AG10803 (cell line): ENCODE measurements around the gene GRM6.

Experiments used
- DNase-seq: peaks from one replicate; pipeline ENCODE4 v3.0.0; 2010; ENCODE audit warnings: low read depth
- H3K4me3 ChIP-seq: 2 replicates; pipeline ENCODE4 v1.5.1; 2011; ENCODE audit warnings: mild to moderate bottlenecking, low read length, control low read depth
- TF ChIP-seq, protein P1 (sequence below): conservative IDR thresholded peaks from 2 replicates; pipeline ENCODE4 v1.5.1; 2011; ENCODE audit warnings: mild to moderate bottlenecking, low read length, control low read depth, inconsistent platforms

GRM6 gene

DNA sequence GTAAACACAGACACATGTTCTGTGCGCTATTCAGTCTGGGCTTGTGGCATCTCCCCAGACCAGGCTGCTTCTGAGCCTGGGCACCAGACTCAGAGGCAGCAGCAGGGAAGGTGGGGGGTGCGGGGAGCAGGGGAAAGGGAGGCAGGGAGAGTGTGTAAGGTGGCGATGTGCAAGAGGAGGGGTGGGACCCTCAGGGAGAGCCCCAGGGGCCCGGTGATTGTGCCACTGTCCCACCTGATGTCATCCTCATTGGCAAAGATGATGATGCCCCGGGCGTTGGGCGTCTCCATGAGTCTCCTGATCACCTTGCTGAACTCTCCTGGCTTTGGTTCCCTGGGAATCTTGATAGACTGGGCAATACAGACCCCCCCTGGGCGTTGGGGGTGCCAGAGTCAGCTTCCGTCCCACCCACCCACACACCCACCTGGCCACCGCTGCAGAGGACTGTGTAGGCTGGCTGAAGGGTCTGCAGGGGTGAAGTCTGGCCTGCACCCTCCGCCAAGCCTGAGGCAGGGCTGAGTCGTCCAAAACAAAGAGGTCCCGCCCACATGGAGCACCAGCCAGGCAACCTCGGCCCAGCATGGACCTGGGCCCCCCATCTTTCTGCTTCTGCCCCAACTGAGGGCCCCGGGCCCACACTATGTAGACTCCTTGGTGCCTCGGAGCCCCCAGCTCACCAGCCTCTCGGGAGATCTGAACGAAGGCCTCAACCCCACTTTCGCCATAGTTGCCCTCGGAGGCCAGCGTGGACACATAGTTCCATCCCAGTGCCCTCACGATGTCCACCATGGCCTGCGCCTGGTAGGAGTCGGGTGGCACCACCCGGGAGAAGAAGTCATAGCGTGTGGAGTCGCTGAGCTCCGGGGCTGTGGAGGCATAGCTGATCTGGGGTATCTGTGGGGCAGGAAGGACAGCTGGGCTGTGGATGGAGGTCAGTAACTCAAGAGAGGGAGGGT lies 3.7 kb downstream of the GRM6 start:
- H3K4me3 ChIP-seq, result no peak overlapping the region
- DNase-seq, result no peak
- TF ChIP-seq, protein P1, sequence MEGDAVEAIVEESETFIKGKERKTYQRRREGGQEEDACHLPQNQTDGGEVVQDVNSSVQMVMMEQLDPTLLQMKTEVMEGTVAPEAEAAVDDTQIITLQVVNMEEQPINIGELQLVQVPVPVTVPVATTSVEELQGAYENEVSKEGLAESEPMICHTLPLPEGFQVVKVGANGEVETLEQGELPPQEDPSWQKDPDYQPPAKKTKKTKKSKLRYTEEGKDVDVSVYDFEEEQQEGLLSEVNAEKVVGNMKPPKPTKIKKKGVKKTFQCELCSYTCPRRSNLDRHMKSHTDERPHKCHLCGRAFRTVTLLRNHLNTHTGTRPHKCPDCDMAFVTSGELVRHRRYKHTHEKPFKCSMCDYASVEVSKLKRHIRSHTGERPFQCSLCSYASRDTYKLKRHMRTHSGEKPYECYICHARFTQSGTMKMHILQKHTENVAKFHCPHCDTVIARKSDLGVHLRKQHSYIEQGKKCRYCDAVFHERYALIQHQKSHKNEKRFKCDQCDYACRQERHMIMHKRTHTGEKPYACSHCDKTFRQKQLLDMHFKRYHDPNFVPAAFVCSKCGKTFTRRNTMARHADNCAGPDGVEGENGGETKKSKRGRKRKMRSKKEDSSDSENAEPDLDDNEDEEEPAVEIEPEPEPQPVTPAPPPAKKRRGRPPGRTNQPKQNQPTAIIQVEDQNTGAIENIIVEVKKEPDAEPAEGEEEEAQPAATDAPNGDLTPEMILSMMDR, result no peak

DNA sequence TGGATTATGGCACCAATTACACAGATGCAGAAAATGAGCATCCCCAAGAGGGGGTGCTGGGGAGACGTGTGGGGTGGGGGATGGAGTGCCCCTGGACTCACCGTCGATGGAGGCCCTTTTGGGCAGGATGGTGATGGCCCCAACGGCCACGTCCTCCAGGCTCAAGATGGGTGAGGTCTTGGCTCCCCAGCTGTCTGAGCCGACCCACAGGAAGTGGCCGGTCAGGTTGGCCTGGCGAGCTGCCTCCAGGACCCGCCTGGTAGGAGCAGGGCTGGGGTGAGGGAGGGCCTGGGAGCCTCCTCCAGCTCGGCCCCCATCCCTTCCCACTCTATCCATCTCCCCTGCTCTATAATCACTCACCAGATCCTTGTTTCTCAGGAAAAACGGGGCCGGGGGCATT lies 4.6 kb downstream of the GRM6 start:
- DNase-seq, result no peak
- H3K4me3 ChIP-seq, result no peak overlapping the region
- TF ChIP-seq, protein P1, result no peak

DNA sequence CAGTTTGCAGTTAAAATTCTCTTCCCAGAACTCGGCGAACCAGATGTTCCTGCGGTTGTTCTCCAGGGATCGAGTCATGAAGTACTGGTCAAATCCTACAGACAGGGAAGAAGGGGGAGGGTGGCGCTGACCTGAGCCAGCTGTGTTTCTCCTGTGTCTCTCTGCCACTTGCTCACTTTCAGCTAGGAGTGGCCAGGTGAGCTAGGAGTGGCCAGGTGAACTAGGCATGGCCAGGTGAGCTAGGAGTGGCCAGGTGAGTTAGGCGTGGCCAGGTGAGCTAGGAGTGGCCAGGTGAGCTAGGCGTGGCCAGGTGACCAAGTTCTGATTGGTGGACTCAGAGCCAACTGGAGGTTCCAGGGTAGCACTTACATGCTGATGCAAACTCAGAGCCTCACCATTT lies 5.8 kb downstream of the GRM6 start:
- TF ChIP-seq, protein P1, result no peak
- H3K4me3 ChIP-seq, result no peak overlapping the region
- DNase-seq, result no peak

DNA sequence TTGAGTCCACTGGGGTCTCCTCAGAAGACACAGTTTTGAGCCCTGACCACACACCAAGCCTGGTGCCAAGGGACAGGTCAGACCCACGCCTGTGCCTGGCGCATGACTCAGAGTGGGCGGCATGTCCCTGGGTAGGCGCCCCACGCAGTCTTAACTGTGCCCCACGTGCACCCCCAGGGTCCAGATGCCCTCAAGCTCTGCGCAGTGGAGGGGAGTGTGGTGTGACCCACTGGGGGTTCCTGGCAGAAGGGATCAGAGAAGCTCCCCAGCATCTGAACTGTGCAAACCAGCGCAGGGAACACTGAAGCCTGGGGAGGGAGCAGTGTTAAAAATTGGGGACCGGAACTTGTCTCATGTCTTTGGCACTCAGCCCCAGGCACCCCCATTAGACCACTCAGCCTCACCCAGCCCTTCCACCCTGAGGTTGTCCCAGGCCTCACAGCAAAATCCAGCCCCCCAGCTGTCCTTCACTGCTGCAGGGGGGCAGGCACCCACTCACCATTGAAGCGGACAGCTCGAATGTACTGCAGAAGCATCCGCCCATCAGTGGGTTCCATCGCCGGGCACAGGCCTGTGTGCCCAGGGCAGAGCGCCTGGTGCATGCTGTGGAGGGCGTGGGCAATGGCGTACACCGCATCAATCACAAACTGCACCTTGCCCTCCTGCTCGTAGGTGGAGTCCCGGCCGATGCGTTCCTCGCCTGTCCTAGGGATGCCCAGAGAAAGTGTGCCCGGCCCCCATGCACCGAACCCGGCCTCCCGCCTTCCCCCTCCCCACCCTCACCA lies 6.5 kb downstream of the GRM6 start:
- DNase-seq, result no peak
- no peak overlapping the region for H3K4me3 ChIP-seq
- TF ChIP-seq, protein P1, result no peak

DNA sequence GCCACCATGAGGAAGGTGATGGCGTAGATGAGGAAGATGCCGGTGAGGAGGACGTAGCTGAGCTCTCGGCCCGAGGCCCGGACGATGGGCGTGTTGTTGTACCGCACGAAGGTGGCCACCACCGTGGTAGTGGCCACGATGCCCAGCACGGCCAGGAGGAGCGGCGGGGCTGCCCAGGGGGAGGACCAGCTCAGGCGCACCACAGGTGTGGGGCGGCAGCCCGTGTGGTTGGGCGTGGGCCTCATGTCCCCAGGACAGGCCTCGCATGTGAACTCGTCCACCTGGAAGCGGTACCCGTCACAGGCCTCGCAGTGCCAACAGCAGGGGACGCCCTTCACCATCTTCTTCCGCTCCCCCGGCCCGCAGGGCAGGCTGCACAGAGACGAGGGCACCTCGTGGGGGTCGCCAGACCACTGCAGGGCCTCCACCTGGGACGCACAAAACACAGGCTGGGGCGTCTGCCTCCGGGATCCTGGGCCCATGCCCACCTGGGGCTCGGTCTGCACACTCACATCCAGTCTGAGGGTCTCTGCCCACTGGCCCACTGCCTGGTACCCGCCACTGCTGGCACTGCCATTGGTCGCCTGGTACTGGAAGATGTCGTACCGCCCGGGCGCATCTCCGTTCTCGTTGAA lies 8.7 kb downstream of the GRM6 start:
- TF ChIP-seq, protein P1, result no peak
- no peak for DNase-seq
- H3K4me3 ChIP-seq, result no peak overlapping the region

DNA sequence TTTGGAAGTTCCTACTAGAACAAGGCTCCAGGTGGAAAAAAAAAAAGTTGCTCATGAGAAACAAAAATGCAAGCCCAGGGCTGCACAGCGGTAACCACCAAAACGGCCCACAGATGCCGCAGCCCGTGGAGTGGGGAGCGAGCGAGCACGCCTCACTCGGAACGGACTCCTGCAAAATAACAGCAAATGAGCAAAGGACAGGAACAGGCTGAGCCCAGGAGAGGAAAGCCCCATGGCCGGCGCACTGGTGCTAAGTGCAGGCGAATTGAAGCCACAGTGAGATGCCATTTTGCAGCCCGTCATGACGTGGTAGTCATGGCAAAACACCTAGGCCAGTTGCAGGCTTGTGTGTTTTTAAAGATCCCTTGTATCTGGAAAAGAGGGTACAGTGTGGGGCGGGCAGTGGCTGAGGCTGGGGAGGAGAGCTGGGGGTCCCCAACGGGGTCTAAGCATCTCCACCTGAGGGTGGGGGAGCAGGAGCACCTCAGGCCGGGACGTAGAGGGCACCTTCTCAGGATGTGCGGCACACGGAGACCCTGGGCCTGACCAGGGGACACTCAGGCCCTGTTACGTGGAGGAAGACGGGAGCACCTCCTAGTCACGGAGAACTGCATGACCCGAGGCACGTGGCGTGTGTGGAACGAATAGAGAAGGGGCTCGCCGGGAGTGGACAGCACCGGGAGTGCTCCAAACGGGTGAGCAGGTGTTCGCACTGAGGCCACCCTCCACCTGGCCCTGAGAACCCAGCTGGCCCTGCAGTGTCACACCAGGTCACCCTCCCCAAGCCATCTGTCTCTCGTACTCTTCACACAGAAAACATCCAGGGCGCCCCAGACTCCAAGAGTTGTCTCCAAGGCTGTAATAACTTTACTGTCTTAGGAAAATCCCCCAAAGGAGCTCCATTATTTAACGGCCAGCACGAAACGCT lies 10.7 kb downstream of the GRM6 start:
- H3K4me3 ChIP-seq, result no peak overlapping the region
- no peak for DNase-seq
- TF ChIP-seq, protein P1, result no peak
